HG03095 (cell line): ENCODE results near the gene SHISAL1.

ENCODE experiments used
- ATAC-seq: cut with Tn5 transposase; IDR thresholded peaks from one replicate; pipeline ENCODE4 v1.9.1; 2021; ENCODE audit warnings: moderate library complexity; ENCODE audit not compliant: unreplicated experiment

SHISAL1 gene

DNA sequence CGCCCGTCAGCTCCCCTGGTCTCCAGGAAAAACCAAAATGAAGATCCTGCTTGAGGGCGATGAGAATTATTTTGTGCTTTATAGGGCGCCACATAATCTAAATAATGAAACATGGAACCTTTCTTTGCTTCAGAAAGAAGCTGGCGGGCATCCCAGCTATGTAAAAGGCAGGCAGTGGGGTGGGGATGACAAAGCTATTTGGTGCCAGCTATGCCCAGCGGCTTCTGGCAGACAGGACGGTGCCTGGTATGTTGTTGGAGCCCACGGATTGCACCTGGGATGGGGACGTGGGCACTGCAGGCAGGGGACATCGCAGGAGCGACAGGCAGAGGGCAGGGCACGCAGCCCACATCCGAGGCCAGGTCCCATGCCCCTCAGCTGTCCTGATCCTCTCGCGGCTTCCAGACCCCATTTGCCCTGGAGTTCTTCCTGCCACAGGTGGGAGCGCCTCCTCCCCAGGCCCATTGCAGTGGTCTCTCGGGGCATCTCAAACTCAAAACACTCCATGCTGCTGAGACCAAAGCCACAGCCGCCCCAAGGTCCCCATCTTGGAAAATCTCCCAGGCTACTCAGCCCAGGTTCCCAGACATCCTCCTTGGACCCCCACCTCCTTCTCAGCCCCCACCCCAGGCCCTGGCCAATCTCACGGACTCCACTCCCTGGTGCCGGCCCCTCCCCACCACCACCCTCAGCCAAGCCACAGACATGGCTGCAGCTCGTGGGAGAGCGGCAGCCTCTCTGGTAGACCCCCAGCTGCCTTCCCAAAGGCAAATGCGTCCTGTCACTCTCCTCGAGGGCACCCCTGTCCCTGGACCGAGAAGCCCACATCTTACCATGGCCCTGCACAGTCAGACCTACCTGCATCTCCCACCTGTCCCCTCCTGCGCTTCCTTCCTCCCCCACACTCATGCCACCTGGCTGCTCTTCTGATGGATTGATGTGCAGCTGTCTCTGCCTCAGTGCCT, 45.7 kb downstream of the SHISAL1 start:
- no peak for ATAC-seq

DNA sequence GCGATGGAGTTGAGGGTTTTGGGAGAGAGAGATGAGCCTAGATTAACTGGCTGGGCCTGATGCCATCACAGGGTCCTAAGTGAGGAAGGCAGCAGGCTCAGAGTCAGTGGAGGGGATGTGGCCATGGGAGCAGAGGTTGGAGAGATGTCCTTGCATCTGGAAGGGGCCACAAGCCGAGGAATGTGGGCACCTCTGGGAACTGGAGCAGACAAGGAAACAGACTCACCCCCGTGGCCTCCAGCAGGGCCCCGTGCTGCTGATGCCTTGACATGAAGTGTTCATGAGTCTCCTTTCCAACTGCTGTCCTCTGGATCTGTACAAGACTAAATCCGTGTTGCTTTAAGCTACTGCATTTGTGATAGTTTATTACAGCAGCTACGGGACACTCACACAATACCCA, 49.2 kb downstream of the SHISAL1 start:
- no peak for ATAC-seq

DNA sequence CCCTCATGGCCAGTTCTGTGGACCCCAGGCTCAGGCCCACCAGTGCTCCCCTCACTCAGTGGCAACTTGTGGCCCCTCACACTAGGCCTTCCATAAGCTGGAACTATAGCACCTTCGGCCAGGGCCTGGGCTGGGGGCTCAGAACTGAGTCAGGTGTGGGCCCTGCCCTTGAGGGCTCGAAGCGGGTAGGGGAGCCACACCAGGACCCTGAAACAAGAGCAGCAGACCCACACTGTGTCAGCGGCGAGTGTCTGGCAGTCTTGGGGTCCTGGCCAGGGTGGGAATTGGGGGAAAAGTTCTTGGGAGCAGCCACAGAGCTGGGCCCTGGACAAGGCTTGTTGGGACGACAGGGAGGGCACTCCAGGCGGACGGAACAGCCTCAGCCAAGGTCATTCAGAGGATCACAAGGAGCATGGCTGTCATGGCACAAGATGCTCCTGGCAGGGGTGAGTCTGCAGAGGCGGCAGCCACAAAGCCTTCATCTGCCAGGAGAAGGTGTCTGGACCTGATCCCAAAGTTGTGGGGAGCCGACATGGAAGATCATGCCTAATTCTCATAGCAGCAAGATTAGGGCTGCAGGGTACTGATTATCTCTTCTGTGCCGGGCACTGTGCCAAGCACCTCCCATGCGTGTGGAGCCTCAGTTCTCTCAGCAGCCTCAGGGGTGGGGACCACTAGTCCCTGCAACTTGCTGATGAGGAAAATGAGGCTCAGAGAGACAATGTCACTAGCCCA, 50.7 kb downstream of the SHISAL1 start:
- no peak for ATAC-seq

DNA sequence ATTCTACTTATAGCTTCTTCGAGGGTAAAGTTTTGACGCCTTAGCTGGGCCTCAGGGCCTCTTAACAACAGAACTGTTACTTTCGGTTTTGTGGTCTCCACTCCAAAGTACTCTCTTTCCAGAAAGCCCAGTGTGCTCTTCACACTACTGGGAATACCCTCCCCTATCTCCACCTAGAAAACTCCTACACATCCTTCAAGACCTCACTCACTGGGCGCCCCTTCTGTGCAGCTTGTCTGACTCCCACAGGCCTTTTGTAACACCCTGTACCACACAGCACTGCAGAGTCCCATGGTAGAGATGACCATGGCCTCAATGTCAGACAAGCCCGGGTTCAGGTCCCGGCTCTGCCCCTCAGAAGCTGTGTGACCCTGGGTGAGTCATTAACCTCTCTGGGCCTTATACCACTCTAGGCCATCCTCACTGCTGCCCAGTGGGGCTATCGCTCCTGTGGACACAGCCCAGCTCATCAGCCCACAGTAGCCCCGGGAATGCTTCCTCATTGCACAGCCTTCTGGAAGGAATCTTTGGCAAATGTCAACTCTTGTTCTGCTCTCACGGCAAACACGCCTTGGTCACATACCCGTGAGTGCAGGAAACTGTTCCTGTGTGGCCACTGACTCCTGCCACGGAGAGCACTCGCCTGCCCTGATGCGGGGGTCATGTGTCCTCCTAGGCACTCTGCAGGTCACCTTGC, 51.4 kb downstream of the SHISAL1 start:
- ATAC-seq, result no peak

DNA sequence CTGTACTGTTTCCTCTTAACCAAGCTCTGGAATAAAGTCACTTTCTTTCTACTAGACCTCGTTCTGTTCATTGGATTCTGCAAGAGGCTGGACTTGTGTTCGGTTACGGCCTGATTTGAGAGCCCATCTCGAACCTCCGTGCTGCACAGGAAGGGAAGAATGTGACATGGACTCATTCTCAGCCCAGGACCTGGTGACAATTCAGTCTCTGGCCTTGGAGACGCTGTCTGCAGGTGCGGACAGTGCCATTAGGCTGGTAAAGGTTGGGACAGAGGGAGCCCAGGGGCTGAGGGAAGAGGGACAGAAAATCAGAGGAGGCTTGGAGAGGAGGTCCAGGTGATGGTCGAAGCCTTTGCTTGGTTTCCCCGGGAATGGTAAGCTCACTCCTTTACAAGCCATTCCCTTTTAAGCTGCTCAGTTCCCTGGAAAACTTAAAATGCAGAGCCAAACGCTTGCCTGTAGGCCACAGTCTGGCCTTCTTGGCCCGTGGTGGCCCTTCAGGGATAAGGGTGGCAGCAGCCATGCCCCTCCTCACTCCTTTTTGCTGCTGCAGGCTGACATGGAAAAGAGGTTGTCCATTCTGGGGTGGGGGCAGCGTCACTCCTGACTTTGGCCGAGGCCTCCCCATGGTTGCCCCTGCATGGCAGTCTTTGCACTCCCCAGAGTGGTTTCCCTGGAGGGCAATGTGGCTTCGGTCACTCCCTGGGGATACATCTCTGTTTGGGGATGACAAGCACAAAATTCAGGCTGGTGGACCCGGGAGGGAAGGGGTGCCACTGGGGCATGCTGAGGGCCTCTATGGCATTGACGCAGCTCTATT, 52.3 kb downstream of the SHISAL1 start:
- ATAC-seq, result no peak

- ATAC-seq, result no peak
These were observed 53.2 kb downstream of the SHISAL1 start for GRCh38 chr22:44259366-44260215.

DNA sequence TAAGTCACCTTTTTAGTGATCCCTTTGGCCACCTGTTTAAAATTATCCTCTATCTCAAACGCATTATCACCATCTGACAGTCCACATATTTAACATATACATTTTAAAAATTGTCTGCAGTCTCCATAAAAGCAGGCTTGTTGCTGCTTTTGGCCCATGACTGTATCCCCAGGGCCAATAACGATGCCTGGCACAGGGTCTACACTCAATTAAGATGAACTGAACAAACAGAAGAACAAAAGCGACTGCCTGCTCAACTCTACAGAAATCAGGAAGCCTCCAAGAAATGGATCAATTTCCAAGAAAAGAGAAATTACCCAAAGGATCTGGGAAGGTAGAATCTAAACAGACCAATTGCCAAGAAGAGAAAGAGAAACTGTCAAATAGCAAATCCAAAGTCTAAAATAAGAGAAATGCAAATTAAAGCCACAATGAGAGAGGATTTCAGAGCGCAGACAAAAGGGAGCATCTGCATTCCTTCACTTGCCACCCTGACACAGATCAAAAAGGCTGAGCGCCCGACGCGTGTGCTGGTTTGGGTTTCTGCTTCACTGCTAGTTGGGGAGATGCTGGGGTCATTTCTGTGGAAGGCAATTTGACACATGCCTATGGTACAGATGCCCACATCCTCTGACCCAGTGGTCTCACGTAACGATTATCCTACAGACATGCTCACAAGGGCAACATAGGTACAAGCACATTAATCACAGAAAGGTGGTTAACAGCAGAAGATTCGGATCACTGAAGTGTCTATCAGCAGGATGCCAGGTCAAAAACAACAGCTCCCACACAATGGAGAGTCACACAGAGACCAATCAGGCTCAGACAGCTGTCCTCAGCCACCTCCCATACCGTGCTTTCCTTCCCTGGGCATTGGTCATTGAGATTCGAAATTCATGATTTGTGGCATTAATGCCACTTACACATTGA, 55.9 kb downstream of the SHISAL1 start:
- ATAC-seq, result no peak

GRCh38 chr22:44256085-44256484, 56.7 kb downstream of the SHISAL1 start:
- ATAC-seq, result no peak

DNA sequence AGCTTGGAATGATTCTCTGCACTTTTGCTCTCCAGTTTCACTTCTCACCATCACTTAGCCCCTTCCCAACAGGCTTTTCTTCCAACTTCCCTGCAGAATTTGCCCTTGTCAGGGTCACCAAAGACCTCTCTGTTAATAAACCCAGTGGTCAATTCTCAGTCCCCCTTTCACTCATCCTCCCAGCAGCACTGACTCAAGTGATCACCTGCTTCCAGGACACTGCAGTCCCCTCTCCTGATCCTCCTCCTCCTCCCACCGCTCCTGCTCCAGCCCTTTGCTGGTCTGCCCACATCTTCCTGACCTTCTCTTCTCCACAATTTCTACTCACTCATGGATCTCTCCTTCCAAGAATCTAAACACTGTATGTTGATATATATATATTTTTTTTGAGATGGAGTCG, 57.9 kb downstream of the SHISAL1 start:
- no peak for ATAC-seq

DNA sequence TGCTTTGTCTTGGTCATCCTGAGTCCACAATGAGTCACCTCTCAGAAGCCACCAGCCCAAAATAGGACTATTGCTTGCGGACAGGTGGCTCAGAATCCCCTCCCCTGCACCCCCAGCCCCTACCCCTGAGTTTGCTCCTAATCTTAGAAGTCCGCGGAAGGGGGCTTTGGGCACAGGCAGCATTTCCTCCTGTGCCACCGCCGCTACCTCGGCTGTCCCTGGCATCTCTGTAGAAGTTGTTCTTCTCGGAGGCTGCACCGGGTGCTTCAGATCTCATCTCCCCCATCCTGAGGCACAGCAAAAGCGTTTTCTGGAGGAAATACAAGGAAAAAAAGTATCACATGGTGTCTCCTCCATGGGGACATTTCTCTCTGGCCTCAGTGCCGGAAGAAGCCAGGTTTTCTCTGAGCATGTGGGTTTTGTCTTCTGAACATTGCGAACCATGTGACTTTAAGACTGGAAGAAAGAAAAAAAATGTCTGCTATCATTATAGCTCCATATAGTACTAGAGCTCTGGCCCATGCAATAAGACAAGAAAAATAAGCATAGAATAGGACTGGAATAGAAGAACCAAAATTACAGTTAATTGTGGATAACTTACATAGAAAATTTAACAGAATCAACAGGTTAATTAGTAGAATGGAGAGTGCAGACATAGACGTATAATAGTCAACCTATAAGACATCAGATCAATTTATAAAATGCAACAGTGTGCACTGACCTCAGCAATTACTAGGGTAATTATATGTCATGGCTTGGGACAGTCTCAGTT, 63.2 kb downstream of the SHISAL1 start:
- no peak for ATAC-seq

- ATAC-seq, result no peak
These were observed 63.8 kb downstream of the SHISAL1 start for GRCh38 chr22:44248926-44249325.

DNA sequence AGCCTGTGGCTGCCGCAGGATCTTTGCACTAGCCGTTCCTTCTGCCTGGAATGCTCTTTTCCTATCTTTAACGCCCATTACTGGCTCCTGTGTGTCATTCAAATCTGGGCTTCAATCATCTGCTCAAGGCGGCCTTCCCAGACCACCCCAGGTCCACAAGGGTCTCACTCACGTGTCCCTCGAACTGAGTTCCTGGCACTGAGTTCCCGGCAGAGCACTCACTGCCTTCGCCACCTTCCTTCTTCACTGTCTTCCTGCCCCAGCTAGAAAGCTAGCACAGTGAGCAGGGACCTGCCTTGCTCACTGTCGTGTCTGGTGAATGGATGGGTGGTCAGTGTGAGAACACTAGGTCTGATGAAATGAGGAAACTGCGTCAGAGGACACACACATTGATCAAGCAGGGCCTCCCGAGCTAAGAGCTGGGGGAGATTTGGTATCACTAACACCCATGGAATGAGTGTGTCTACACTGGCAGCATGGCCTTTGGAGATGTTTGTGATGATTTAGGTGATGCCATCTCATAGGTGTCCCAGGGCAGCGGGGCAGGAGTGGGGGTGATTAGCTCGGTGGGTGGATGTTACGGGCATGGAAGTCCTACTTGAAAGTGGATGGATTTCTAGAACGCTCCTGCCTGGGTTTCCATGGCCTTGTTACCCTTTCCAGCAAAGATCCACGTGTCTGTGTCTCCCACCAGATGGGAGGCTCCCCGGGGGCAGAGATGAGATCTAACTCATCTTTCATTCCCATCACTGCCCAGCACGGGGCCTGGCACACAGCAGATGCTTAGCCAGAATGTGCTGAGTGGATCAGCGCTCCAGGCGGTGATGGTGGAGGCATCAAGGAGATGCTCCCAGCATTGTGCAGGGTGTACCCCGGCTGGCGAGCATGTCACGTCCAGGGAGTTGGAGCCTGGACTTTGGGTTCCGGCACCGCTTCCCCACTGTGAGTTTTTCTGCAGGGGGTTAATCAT, 64.5 kb downstream of the SHISAL1 start:
- no peak for ATAC-seq

GRCh38 chr22:44247346-44247745, 65.4 kb downstream of the SHISAL1 start:
- no peak for ATAC-seq

- no peak for ATAC-seq
These were observed 66.0 kb downstream of the SHISAL1 start for GRCh38 chr22:44246615-44247326.

- ATAC-seq, result no peak
These were observed 66.9 kb downstream of the SHISAL1 start for GRCh38 chr22:44245867-44246266.

- no peak for ATAC-seq
These were observed 67.3 kb downstream of the SHISAL1 start for GRCh38 chr22:44245438-44245837.
